Neural cell (in vitro differentiated cells): ENCODE results near the gene ZNF862. TPM values are rescaled to one million over a fixed set of nuclear protein-coding genes. Genes with fewer than 3 reads are reported as not detected.

ENCODE experiments used
- H2AFZ ChIP-seq: fragments of 200-600, 300-800 bp; sonication (generic), shearing (Covaris generic); 2 replicates; pipeline ENCODE4 v1.6.0; 2014; ENCODE audit warnings: low read depth, mild to moderate bottlenecking, antibody characterized with exemption, low read length, moderate library complexity
- H3F3A ChIP-seq: fragments of 200-600 bp; shearing (Covaris generic); 2 replicates; pipeline ENCODE4 v1.6.1; 2016; ENCODE audit warnings: mild to moderate bottlenecking, moderate library complexity, mixed read lengths, antibody characterized with exemption, low read length; ENCODE audit not compliant: insufficient read depth, poor library complexity, severe bottlenecking
- H3K27ac ChIP-seq: fragments of 200-600, 300-800 bp; sonication (generic), shearing (Covaris generic); 2 replicates; pipeline ENCODE4 v1.5.1; 2014; ENCODE audit warnings: mild to moderate bottlenecking, low read length, moderate library complexity
- H3K27me3 ChIP-seq: fragments of 300-800, 200-600 bp; sonication (generic), shearing (Covaris generic); 2 replicates; pipeline ENCODE4 v1.6.0; 2014; ENCODE audit warnings: mild to moderate bottlenecking, low read depth, low read length, moderate library complexity; ENCODE audit not compliant: insufficient read depth
- H3K36me3 ChIP-seq: fragments of 300-800, 200-600 bp; sonication (generic), shearing (Covaris generic); 2 replicates; pipeline ENCODE4 v1.5.1; 2014; ENCODE audit warnings: mild to moderate bottlenecking, antibody characterized with exemption, low read length, moderate library complexity; ENCODE audit not compliant: insufficient read depth
- H3K4me2 ChIP-seq: fragments of 300-800, 200-600 bp; sonication (generic), shearing (Covaris generic); 2 replicates; pipeline ENCODE4 v1.6.0; 2014; ENCODE audit warnings: mild to moderate bottlenecking, low read length
- H3K4me3 ChIP-seq: fragments of 300-800, 200-600 bp; sonication (generic), shearing (Covaris generic); 2 replicates; pipeline ENCODE4 v1.5.1; 2014; ENCODE audit warnings: mild to moderate bottlenecking, low read length, moderate library complexity
- H3K79me2 ChIP-seq: fragments of 200-600 bp; shearing (Covaris generic); replicated peaks from 2 replicates; pipeline ENCODE4 v1.6.0; 2014; ENCODE audit warnings: mild to moderate bottlenecking, low read length, moderate library complexity; ENCODE audit not compliant: insufficient read depth
- H3K9ac ChIP-seq: fragments of 300-800, 200-600 bp; sonication (generic), shearing (Covaris generic); 2 replicates; pipeline ENCODE4 v1.6.1; 2016; ENCODE audit warnings: mild to moderate bottlenecking, low read length, mixed read lengths
- H3K9me2 ChIP-seq: fragments of 200-600 bp; shearing (Covaris generic); 2 replicates; pipeline ENCODE4 v1.6.1; 2016; ENCODE audit warnings: mild to moderate bottlenecking, low read length, mixed read lengths; ENCODE audit not compliant: insufficient read depth
- H3K9me3 ChIP-seq: fragments of 200-600, 300-800 bp; sonication (generic), shearing (Covaris generic); 2 replicates; pipeline ENCODE4 v1.6.1; 2016; ENCODE audit warnings: mild to moderate bottlenecking, mixed run types, low read length, moderate library complexity, mixed read lengths
- H4K20me1 ChIP-seq: fragments of 200-600 bp; shearing (Covaris generic); 2 replicates; pipeline ENCODE4 v1.6.1; 2016; ENCODE audit warnings: mild to moderate bottlenecking, mixed run types; ENCODE audit not compliant: insufficient read depth
- EP300 ChIP-seq: fragments of 450-650 bp; conservative IDR thresholded peaks from 2 replicates; pipeline ENCODE4 v1.6.1; 2014; ENCODE audit warnings: antibody characterized with exemption, mild to moderate bottlenecking, moderate library complexity; ENCODE audit not compliant: poor library complexity, severe bottlenecking
- EZH2 ChIP-seq: fragments of 200-600, 300-800 bp; shearing (Covaris generic), sonication (generic); IDR thresholded peaks from 2 replicates; pipeline ENCODE4 v1.6.1; 2014; ENCODE audit warnings: antibody characterized with exemption, low read length, borderline replicate concordance, mild to moderate bottlenecking; ENCODE audit not compliant: insufficient read depth, poor library complexity, severe bottlenecking
- MXI1 ChIP-seq: fragments of 450-650 bp; conservative IDR thresholded peaks from 2 replicates; pipeline ENCODE4 v1.6.1; 2014; ENCODE audit warnings: antibody characterized with exemption, mild to moderate bottlenecking; ENCODE audit not compliant: poor library complexity, severe bottlenecking
- POLR2AphosphoS5 ChIP-seq: IDR thresholded peaks from 2 replicates; pipeline ENCODE4 v1.6.1; 2012
- RAD21 ChIP-seq: fragments of 450-650 bp; conservative IDR thresholded peaks from 2 replicates; pipeline ENCODE4 v1.6.1; 2014; ENCODE audit warnings: antibody characterized with exemption, mild to moderate bottlenecking, moderate library complexity
- SMC3 ChIP-seq: fragments of 450-650 bp; conservative IDR thresholded peaks from 2 replicates; pipeline ENCODE4 v1.6.1; 2014; ENCODE audit warnings: antibody characterized with exemption, mild to moderate bottlenecking, moderate library complexity; ENCODE audit not compliant: poor library complexity
- TAF1 ChIP-seq: IDR thresholded peaks from 2 replicates; pipeline ENCODE4 v1.6.1; 2012; ENCODE audit warnings: low read depth
- polyA plus RNA-seq: library from polyadenylated mRNA; depleted of rRNA; stranded (reverse); fragments of >200 nt; gene quantifications from 2 replicates; pipeline ENCODE4 v1.2.3, GENCODE V29; 2014
- TF ChIP-seq, protein P1 (sequence below): IDR thresholded peaks from 2 replicates; pipeline ENCODE4 v1.6.1; 2012; ENCODE audit warnings: borderline replicate concordance

ZNF862 gene
- polyA plus RNA-seq, 1 donor from 2014 or later, result 19.0 TPM

DNA sequence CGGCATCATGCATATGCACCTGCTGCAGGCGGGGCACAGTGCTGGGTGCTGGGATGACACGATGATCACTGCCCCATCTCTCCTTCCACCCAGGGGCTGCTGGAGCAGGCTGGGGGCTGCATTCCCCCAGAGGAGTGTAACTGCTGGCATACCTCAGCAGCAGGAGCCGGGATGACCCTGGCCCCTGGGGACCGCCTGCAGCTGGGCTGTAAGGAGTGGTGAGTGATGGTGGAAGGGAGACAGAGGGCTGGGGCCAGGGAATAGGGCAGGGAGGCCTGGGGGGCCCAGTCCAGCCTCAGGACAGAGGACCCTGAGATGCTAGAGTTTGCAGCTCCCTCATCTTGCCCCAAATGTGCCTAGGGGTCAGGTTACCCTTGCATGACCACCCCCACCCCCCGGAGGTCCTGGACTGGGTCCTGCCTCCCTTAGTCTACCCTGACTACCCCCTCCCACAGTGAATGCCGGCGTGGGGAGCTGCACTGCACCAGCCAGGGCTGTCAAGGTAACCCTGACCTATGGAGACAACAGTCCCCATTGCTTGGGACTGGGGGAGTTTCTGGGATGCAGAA, 14.5 kb upstream of the ZNF862 start:
- H3K4me3 ChIP-seq, result no peak overlapping the region
- no peak overlapping the region for H2AFZ ChIP-seq
- no peaks in the 10 kb centered on the region for H3K9me3 ChIP-seq
- H3K27me3 ChIP-seq, result no peaks in the 10 kb centered on the region
- H3K79me2 ChIP-seq, result no peaks in the 10 kb centered on the region
- no peak overlapping the region for H3K9ac ChIP-seq
- no peaks in the 10 kb centered on the region for H3K9me2 ChIP-seq
- no peak overlapping the region for H3K4me2 ChIP-seq
- H3K36me3 ChIP-seq, result no peaks in the 10 kb centered on the region
- no peak for TF ChIP-seq POLR2AphosphoS5
- TF ChIP-seq, protein P1, sequence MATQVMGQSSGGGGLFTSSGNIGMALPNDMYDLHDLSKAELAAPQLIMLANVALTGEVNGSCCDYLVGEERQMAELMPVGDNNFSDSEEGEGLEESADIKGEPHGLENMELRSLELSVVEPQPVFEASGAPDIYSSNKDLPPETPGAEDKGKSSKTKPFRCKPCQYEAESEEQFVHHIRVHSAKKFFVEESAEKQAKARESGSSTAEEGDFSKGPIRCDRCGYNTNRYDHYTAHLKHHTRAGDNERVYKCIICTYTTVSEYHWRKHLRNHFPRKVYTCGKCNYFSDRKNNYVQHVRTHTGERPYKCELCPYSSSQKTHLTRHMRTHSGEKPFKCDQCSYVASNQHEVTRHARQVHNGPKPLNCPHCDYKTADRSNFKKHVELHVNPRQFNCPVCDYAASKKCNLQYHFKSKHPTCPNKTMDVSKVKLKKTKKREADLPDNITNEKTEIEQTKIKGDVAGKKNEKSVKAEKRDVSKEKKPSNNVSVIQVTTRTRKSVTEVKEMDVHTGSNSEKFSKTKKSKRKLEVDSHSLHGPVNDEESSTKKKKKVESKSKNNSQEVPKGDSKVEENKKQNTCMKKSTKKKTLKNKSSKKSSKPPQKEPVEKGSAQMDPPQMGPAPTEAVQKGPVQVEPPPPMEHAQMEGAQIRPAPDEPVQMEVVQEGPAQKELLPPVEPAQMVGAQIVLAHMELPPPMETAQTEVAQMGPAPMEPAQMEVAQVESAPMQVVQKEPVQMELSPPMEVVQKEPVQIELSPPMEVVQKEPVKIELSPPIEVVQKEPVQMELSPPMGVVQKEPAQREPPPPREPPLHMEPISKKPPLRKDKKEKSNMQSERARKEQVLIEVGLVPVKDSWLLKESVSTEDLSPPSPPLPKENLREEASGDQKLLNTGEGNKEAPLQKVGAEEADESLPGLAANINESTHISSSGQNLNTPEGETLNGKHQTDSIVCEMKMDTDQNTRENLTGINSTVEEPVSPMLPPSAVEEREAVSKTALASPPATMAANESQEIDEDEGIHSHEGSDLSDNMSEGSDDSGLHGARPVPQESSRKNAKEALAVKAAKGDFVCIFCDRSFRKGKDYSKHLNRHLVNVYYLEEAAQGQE, result no peak
- TF ChIP-seq SMC3, result no peak
- TF ChIP-seq RAD21, result no peak
- no peaks in the 10 kb centered on the region for H4K20me1 ChIP-seq
- H3K27ac ChIP-seq, result no peak overlapping the region
- H3F3A ChIP-seq, result no peaks in the 10 kb centered on the region

DNA sequence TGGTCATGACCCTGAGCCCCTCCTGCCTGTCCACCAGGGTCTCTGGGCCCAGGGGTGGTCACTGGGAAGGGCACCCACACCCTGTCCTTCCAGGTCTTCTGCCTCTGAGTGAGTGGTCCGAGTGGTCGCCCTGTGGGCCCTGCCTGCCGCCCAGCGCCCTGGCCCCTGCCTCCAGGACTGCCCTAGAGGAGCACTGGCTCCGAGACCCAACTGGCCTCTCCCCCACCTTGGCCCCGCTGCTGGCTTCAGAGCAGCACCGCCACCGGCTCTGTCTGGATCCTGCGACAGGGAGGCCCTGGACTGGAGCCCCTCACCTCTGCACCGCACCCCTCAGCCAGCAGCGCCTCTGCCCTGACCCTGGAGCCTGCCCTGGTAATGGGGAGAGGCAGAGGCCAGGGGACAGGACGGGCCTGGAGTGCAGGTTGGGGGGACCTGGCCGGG, 13.9 kb upstream of the ZNF862 start:
- H3K27me3 ChIP-seq, result no peaks in the 10 kb centered on the region
- H3F3A ChIP-seq, result no peaks in the 10 kb centered on the region
- no peaks in the 10 kb centered on the region for H3K36me3 ChIP-seq

More for the DNA sequence above, 13.9 kb upstream of the ZNF862 start:
- Histone ChIP-seq H2AFZ (no peak overlapping the region), H3K79me2 (no peaks in the 10 kb centered on the region), H4K20me1 (no peaks in the 10 kb centered on the region), H3K4me3 (no peak overlapping the region), H3K9me2 (no peaks in the 10 kb centered on the region), H3K4me2 (no peak overlapping the region), H3K9ac (no peak overlapping the region), H3K27ac (no peak overlapping the region), H3K9me3 (no peaks in the 10 kb centered on the region)
- TF ChIP-seq EP300, result no peak
- TF ChIP-seq TAF1, result no peak
- no peak for TF ChIP-seq RAD21
- TF ChIP-seq EZH2, result no peak
- TF ChIP-seq, protein P1, result no peak
- no peak for TF ChIP-seq MXI1
